Lower leg skin (tissue), 3 donors: ENCODE data around the gene ADA.

Experiments used
- POLR2A ChIP-seq, 2 donors: fragments of 450-650 bp; IDR thresholded peaks; one replicate each; pipeline ENCODE4 v1.6.1; 2016 to 2017; ENCODE audit warnings: antibody characterized with exemption in 2 of 2, mild to moderate bottlenecking in 1 of 2, moderate library complexity in 1 of 2
- TF ChIP-seq, protein P1 (sequence below), 3 donors: fragments of 450-650 bp; IDR thresholded peaks; one replicate each; pipeline ENCODE4 v1.5.1; 2016; ENCODE audit warnings: antibody characterized with exemption in 3 of 3, mild to moderate bottlenecking in 3 of 3, moderate library complexity in 2 of 3

DNA sequence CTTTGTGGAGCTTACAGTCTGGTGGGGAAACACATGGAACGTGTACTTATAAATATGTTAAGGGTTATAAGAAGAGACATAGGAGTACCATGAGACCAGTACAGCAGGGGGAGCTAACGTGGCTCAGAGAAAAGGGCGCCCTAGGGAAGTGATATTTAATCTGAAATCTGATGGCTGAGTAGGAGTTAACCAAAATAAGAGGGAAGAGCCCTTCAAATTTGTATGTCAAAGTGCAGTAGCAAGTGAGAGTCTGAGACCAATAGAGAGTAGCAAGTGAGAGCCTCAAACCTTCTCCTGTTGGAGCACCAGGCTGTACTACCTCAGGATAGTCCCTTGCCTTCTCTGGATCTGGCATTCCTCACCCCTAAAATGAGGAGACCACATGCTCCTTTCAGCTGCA is 75.2 kb downstream of the ADA start:
- TF ChIP-seq, protein P1, sequence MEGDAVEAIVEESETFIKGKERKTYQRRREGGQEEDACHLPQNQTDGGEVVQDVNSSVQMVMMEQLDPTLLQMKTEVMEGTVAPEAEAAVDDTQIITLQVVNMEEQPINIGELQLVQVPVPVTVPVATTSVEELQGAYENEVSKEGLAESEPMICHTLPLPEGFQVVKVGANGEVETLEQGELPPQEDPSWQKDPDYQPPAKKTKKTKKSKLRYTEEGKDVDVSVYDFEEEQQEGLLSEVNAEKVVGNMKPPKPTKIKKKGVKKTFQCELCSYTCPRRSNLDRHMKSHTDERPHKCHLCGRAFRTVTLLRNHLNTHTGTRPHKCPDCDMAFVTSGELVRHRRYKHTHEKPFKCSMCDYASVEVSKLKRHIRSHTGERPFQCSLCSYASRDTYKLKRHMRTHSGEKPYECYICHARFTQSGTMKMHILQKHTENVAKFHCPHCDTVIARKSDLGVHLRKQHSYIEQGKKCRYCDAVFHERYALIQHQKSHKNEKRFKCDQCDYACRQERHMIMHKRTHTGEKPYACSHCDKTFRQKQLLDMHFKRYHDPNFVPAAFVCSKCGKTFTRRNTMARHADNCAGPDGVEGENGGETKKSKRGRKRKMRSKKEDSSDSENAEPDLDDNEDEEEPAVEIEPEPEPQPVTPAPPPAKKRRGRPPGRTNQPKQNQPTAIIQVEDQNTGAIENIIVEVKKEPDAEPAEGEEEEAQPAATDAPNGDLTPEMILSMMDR (IDR thresholded peaks at IDR 0.05) = no peak
- no peak for TF ChIP-seq POLR2A (IDR thresholded peaks at IDR 0.05)
